Ectodermal cell (in vitro differentiated cells): ENCODE data around the gene TNS1.
"Not testable (repeated sequence)": the region's sequence is repeated elsewhere in the genome, so short reads cannot be mapped to it uniquely, and the experiment has no call there.

Experiments
- H3K27ac ChIP-seq: 2 replicates; pipeline ENCODE4 v1.7.0; 2013; ENCODE audit warnings: mild to moderate bottlenecking, low read depth, low read length; ENCODE audit not compliant: insufficient read depth, poor library complexity, severe bottlenecking
- H3K27me3 ChIP-seq: 2 replicates; pipeline ENCODE4 v1.7.0; 2013; ENCODE audit warnings: mild to moderate bottlenecking, low read length; ENCODE audit not compliant: insufficient read depth, control insufficient read depth, poor library complexity, severe bottlenecking
- H3K36me3 ChIP-seq: one replicate; pipeline ENCODE4 v1.7.0; 2013; ENCODE audit warnings: low read length; ENCODE audit not compliant: control insufficient read depth, insufficient read depth
- H3K4me1 ChIP-seq: one replicate; pipeline ENCODE4 v1.7.0; 2013; ENCODE audit warnings: low read length; ENCODE audit not compliant: control insufficient read depth, insufficient read depth
- H3K4me3 ChIP-seq: 2 replicates; pipeline ENCODE4 v1.7.0; 2013; ENCODE audit warnings: low read depth, low read length, control low read depth; ENCODE audit not compliant: insufficient read depth
- H3K9me3 ChIP-seq: 2 replicates; pipeline ENCODE4 v1.7.0; 2013; ENCODE audit warnings: mild to moderate bottlenecking, low read length, moderate library complexity; ENCODE audit not compliant: control insufficient read depth
- WGBS, 2 experiments: methylation state at CpG; one replicate each; pipeline ENCODE4 v1.1.7; 2013; ENCODE audit warnings: missing lambda C conversion rate in 2 of 2; 5-methylcytosine and 5-hydroxymethylcytosine counted together

Gene TNS1

GRCh38 chr2:218036371-218036770 is 33.6 kb upstream of the TNS1 start:
- WGBS, 2 experiments = 73 to 74% methylated on average over 5 of the region's 5 CpGs
- Histone ChIP-seq H3K27ac (no peak overlapping the region), H3K4me1 (peaks cover 18% of the 10 kb centered on the region), H3K4me3 (no peak overlapping the region), H3K27me3 (peaks cover 40% of the 10 kb centered on the region), H3K9me3 (no peaks in the 10 kb centered on the region), H3K36me3 (no peaks in the 10 kb centered on the region)

- Histone ChIP-seq H3K4me3 (no peak overlapping the region), H3K9me3 (no peaks in the 10 kb centered on the region), H3K27ac (no peak overlapping the region), H3K36me3 (no peaks in the 10 kb centered on the region), H3K27me3 (peaks cover 41% of the 10 kb centered on the region), H3K4me1 (peaks cover 18% of the 10 kb centered on the region)
- 85 to 90% methylated on average over 12 of the region's 12 CpGs for WGBS, 2 experiments
Measured at GRCh38 chr2:218035463-218036100, 32.8 kb upstream of the TNS1 start.

GRCh38 chr2:218034497-218035213 is 31.9 kb upstream of the TNS1 start:
- peak overlapping the region; percentile 19 for H3K4me3 ChIP-seq
- peaks cover 41% of the 10 kb centered on the region for H3K27me3 ChIP-seq
- H3K4me1 ChIP-seq = peaks cover 18% of the 10 kb centered on the region
- H3K36me3 ChIP-seq, H3K9me3 ChIP-seq, H3K27ac ChIP-seq: not testable (repeated sequence)
- 14 to 21% methylated on average over 22 to 23 of the region's 24 CpGs for WGBS, 2 experiments

GRCh38 chr2:218033590-218034496 is 31.0 kb upstream of the TNS1 start:
- no peaks in the 10 kb centered on the region for H3K36me3 ChIP-seq
- H3K4me3 ChIP-seq = peak overlapping the region; percentile 19
- peaks cover 18% of the 10 kb centered on the region for H3K4me1 ChIP-seq
- no peaks in the 10 kb centered on the region for H3K9me3 ChIP-seq
- H3K27me3 ChIP-seq = peaks cover 33% of the 10 kb centered on the region
- 17% methylated on average over 45 of the region's 45 CpGs for WGBS, 2 experiments
- no peak overlapping the region for H3K27ac ChIP-seq

GRCh38 chr2:218033208-218033589 is 30.4 kb upstream of the TNS1 start:
- Histone ChIP-seq H3K9me3 (no peaks in the 10 kb centered on the region), H3K27me3 (peaks cover 33% of the 10 kb centered on the region), H3K4me1 (peaks cover 18% of the 10 kb centered on the region), H3K27ac (no peak overlapping the region), H3K4me3 (no peak overlapping the region), H3K36me3 (no peaks in the 10 kb centered on the region)
- 30 to 34% methylated on average over 1 of the region's 1 CpG for WGBS, 2 experiments

GRCh38 chr2:218032336-218033171 is 29.8 kb upstream of the TNS1 start:
- no peaks in the 10 kb centered on the region for H3K9me3 ChIP-seq
- H3K36me3 ChIP-seq = no peaks in the 10 kb centered on the region
- WGBS, 2 experiments = 74 to 76% methylated on average over 12 of the region's 12 CpGs
- H3K27ac ChIP-seq = no peak overlapping the region
- no peak overlapping the region for H3K4me3 ChIP-seq
- H3K4me1 ChIP-seq = peaks cover 18% of the 10 kb centered on the region
- H3K27me3 ChIP-seq = peaks cover 33% of the 10 kb centered on the region

GRCh38 chr2:218031771-218032257 is 29.0 kb upstream of the TNS1 start:
- 82 to 84% methylated on average over 7 of the region's 7 CpGs for WGBS, 2 experiments
- H3K4me3 ChIP-seq = no peak overlapping the region
- H3K27ac ChIP-seq = no peak overlapping the region
- peaks cover 33% of the 10 kb centered on the region for H3K27me3 ChIP-seq
- peaks cover 18% of the 10 kb centered on the region for H3K4me1 ChIP-seq
- H3K36me3 ChIP-seq = no peaks in the 10 kb centered on the region
- H3K9me3 ChIP-seq = no peaks in the 10 kb centered on the region

GRCh38 chr2:218031261-218031660 is 28.5 kb upstream of the TNS1 start:
- Histone ChIP-seq H3K4me1 (peaks cover 18% of the 10 kb centered on the region), H3K27ac (no peak overlapping the region), H3K27me3 (peaks cover 33% of the 10 kb centered on the region), H3K36me3 (no peaks in the 10 kb centered on the region), H3K9me3 (no peaks in the 10 kb centered on the region), H3K4me3 (no peak overlapping the region)
- WGBS, 2 experiments = 90 to 94% methylated on average over 1 of the region's 1 CpG

GRCh38 chr2:218030409-218031195 is 27.8 kb upstream of the TNS1 start:
- Histone ChIP-seq H3K4me3 (no peak overlapping the region), H3K9me3 (no peaks in the 10 kb centered on the region), H3K36me3 (no peaks in the 10 kb centered on the region), H3K27me3 (peaks cover 33% of the 10 kb centered on the region), H3K4me1 (peaks cover 21% of the 10 kb centered on the region), H3K27ac (no peak overlapping the region)
- 88 to 90% methylated on average over 7 of the region's 7 CpGs for whole genome bisulfite sequencing, 2 experiments
